ENCODE results near the gene C3orf80. TPM values are rescaled to one million over a fixed set of nuclear protein-coding genes. Genes with fewer than 3 reads are reported as not detected.

Gene C3orf80
- total and polyA plus RNA-seq, 10 donors = 0.07 to 2.7 (median 0.46) TPM

DNA sequence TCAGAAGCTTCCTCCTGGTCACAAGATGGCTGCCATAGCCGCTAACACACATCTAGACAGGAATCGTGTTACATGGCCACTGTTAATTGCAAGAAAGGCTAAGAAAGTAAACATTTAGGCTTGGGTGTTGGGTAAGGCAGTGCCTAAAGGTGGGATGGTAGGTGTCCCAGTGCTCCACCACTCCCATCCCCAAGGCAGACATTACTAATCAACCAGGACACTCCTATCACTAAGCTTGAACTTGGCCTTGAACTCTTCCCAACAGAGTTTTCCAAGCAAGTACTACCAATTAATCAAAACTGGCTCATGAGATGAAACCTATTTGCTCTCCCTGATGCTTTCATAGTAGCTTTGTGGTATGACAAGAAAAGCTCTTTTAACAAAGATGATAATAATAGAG is 37.9 kb upstream of the C3orf80 start:
- TF ChIP-seq POLR2AphosphoS5 (IDR thresholded peaks at IDR 0.05) = no peak
- TF ChIP-seq CTCF (IDR thresholded peaks at IDR 0.05 in 8 of 11, conservative IDR thresholded peaks at IDR 0.05 in 3 of 11) = no peak
- TF ChIP-seq POLR2A (IDR thresholded peaks at IDR 0.05) = no peak
- Histone ChIP-seq H3K27ac (no peak overlapping the region), H3K36me3 (no peaks in the 10 kb centered on the region), H3K4me3 (no peak overlapping the region), H3K27me3 (replicated peaks in 1 of 7) (no peaks in the 10 kb centered on the region), H3K9me3 (peaks cover 0 to 3% (median 0%) of the 10 kb centered on the region in 8 donors), H3K4me1 (no peaks in the 10 kb centered on the region)
- intact Hi-C loops (cut with DNase I; ENCODE audit: low total_unique reads) = no loop called here
- no peak for DNase-seq
- WGBS, 5 donors = 89 to 98% (median 91%) methylated on average over 2 of the region's 2 CpGs

- H3K36me3 ChIP-seq = no peaks in the 10 kb centered on the region
- no peak overlapping the region for H3K4me3 ChIP-seq
- WGBS, 5 donors = 93 to 100% (median 94%) methylated on average over 1 of the region's 1 CpG
- no peaks in the 10 kb centered on the region for H3K27me3 ChIP-seq (replicated peaks in 1 of 7)
- no peak for DNase-seq
- TF ChIP-seq POLR2A (IDR thresholded peaks at IDR 0.05) = no peak
- no peak for TF ChIP-seq POLR2AphosphoS5 (IDR thresholded peaks at IDR 0.05)
- no peak for TF ChIP-seq CTCF (IDR thresholded peaks at IDR 0.05 in 8 of 11, conservative IDR thresholded peaks at IDR 0.05 in 3 of 11)
- intact Hi-C loops (cut with DNase I; ENCODE audit: low total_unique reads) = no loop called here
- no peak overlapping the region for H3K27ac ChIP-seq
- no peaks in the 10 kb centered on the region for H3K4me1 ChIP-seq
- H3K9me3 ChIP-seq = no peaks in the 10 kb centered on the region
Measured at GRCh38 chr3:160192310-160193029, 32.8 kb upstream of the C3orf80 start.

DNA sequence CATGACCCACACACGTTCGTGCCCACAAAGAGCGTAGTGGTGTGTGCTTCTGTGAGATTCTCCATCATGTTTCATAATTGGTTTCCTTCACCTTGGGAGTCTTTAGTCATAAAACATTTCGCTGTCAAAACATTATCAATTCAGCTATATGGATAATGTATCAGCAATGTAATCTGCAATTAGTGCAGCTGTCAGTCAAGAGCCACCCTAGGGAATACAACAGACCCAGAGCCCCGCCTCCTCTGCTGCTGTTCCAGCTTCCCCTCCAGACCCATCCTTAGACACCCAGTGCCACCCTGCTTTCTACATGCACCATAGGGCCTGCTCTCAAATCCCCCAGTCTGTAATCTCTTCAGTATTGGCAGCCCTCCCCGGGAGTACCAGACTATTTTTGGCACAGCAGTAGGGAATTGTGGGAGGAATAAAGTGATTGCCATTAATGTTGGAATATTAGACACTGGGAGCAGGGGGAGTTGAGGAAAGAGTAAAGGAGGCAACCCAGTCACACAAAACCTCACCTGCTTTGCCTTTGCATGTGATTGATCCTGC is 31.5 kb upstream of the C3orf80 start:
- DNase-seq = no peak
- Histone ChIP-seq H3K27ac (no peak overlapping the region), H3K36me3 (no peaks in the 10 kb centered on the region), H3K4me1 (no peaks in the 10 kb centered on the region), H3K4me3 (no peak overlapping the region), H3K27me3 (replicated peaks in 1 of 7) (no peaks in the 10 kb centered on the region), H3K9me3 (no peaks in the 10 kb centered on the region)
- WGBS, 5 donors = 76 to 90% (median 87%) methylated on average over 6 of the region's 6 CpGs
- intact Hi-C loops (cut with DNase I; ENCODE audit: low total_unique reads) = no loop called here
- TF ChIP-seq POLR2AphosphoS5 (IDR thresholded peaks at IDR 0.05) = no peak

- no peaks in the 10 kb centered on the region for H3K4me1 ChIP-seq
- no peaks in the 10 kb centered on the region for H3K36me3 ChIP-seq
- no peaks in the 10 kb centered on the region for H3K9me3 ChIP-seq
- no peaks in the 10 kb centered on the region for H3K27me3 ChIP-seq (replicated peaks in 1 of 7)
- TF ChIP-seq POLR2A (IDR thresholded peaks at IDR 0.05) = no peak
- TF ChIP-seq POLR2AphosphoS5 (IDR thresholded peaks at IDR 0.05) = no peak
- no peak for TF ChIP-seq CTCF (IDR thresholded peaks at IDR 0.05 in 8 of 11, conservative IDR thresholded peaks at IDR 0.05 in 3 of 11)
- no peak overlapping the region for H3K4me3 ChIP-seq
- DNase-seq = no peak
- 73 to 88% (median 83%) methylated on average over 1 of the region's 1 CpG for WGBS, 5 donors
- intact Hi-C loops (cut with DNase I; ENCODE audit: low total_unique reads) = no loop called here
- no peak overlapping the region for H3K27ac ChIP-seq
Measured at GRCh38 chr3:160194438-160194837, 30.8 kb upstream of the C3orf80 start.

Data from spleen (tissue), 11 donors.